Measurements from ENCODE around the gene DRAM2.

The DRAM2 gene

DNA sequence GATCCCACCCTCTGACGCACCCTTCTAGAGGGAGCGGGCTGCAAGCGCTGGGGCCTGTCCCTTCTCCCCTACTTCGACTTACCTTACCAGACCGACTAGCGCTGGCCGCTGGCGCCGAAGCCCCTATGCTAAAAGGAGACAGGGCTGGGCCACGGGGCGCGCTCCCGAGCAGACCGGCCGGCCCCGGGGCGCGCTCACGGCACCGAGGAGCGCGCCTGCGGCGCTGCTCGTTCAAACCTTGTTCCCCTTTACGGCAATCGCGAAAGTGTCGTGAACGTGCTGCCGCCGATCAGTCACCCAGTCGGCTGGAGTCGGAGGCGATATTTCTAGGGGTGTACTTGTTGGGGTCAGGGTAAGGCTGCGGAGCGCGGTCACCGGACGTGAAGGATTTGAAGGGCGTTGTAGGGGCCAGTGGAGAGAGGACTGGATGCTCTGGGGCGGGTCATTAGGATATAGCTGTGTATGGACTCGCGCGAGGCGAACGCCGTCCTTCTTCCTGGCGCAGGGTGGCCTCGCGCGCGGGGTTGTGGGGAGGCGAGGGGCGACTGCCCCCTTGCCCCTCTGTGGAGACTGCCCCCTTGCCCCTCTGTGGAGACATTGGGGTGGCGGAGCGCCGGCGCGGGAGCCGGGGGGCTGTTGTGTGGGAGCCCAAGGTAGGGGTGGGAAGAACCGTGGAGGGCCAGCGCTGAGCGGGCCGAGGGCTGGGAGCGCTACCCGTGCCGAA is at the start of gene DRAM2, which contains the start of gene CEPT1:
TSS of gene DRAM2 (minus strand) at position 138 of the 724 bp plus-strand sequence. CDS start 8,539 bp downstream, outside the sequence.
TSS of gene CEPT1 (plus strand) at position 268 of the 724 bp plus-strand sequence. CDS start 7,492 bp downstream, outside the sequence.
- DNase-seq: peak; percentile 90

DNA sequence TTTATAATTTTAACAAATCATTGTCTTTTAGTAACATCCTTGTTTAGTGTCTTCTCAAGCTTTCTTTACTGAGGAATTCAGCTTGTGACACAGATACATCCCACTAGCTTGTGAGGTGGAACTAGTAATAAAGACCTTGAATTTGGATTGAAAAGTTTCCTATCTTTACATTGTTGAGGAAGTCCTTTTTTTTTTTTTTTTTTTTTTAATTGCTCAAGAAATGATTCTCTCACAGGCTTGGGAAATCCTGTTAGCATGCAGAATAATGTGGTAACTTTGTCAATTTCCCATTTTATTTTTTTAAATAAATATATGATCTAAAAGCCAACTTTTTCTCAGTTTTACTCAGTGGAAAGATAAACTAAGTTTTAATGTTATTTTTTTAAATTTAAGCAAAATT is 44.8 kb upstream of the DRAM2 start:
- no peak for DNase-seq

DNA sequence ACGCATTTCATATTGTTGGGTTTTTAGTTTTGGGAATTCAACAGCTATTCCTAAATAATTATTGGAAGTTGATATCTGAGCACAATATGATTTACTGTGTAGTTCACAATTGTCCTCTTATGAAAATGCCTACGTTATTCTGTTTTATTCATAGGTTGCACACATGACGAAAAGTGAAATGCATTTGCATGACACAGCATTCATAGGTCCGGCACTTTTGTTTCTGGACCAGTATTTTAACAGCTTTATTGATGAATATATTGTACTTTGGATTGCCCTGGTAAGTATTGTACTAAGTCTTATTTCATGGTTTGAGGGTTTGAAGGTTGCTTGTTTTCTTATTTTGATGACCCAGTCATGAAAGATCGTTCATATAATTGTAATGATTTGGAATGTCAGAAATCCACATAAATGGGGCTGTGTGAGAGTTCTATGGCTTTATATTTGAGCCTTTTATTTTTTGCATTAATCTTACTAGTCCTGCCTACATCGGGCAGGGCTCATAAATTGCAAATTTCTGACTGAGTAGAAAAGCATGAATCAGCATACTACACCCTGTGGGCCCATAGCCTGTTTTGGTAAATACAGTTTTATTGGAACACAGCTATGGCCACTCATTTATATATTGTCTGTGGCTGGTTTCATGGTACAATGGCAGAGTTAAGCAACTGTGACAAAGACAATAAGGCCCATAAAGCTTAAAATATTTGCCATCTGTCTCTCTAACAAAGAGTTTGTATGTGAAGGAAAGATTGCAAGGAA is 43.6 kb upstream of the DRAM2 start:
- no peak for DNase-seq

DNA sequence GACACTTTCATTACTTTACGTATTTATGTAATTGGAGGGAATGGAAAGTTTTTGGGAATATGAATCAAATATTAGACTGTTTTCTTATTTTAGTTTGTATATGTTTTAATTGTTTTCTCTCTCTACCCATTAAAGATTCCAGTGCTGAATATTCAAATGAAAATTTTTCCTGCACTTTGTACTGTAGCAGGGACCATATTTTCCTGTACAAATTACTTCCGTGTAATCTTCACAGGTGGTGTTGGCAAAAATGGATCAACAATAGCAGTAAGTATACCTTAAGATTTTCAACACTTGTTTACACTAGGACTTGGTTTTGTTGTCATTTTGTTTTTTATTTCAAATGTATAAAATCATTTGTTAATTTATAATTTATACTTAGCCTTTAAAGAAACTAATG is 42.2 kb upstream of the DRAM2 start:
- no peak for DNase-seq

DNA sequence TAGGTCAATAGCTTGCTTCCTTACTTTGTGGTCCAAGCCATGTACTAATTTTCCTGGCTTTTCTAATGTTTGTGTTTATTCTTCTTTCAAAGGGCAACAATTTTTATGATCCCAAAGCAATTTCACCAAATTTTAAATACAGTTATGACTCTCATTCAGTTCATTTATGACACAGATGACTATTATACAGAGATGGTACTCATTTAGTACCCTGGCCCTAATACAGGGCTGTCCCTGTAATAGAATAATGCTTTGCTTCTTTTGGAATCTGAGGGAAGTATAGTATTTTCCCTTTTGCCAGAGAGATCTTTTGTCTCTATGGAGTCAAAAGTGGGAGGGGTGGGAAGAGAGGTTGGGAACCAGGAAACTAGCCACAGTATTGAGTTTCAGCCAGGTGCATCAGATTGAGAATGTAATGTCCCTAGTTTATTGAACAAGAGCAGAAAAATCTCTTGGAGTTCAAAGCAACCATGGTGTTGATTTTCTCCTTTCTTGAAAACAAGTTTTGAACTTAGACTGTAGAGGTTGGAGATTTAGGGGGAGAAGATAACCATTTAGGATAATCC is 40.2 kb upstream of the DRAM2 start:
- DNase-seq: no peak

DNA sequence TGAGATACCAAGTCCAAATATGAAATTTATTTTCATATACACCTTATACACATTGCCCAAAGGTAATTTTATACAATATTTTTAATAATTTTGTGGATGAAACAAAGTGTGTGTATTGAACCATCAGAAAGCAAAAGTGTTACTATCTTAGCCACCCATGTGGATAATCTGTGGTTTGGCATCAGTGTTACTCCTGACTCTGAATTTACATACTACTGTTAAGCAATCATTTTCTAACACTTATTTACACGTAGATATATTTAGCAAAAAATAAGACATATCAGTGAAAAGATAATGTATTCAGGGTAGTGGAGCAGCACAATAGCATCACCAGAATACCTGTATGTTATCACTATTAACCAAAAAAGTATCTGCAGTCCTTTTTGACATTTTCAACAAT is 36.8 kb upstream of the DRAM2 start:
- no peak for DNase-seq

DNA sequence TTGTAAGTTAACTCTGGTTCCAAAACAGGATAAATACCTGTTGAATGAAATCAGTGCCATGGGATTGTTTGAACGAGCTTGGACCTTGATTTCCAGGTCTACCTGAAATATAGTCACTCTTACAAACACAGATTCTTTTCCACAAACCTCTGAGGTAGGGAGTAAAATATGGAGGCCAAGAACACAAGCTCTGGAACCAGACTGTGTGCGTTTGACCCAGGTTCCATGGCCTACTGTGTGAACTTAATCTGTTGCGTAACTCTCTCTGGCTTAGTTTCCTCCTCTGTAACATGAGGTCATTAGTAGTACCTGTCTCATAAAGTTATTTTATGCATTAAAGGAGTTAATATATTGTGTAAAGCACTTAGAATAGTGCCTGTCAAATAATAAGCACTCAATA is 35.5 kb upstream of the DRAM2 start:
- DNase-seq: no peak

DNA sequence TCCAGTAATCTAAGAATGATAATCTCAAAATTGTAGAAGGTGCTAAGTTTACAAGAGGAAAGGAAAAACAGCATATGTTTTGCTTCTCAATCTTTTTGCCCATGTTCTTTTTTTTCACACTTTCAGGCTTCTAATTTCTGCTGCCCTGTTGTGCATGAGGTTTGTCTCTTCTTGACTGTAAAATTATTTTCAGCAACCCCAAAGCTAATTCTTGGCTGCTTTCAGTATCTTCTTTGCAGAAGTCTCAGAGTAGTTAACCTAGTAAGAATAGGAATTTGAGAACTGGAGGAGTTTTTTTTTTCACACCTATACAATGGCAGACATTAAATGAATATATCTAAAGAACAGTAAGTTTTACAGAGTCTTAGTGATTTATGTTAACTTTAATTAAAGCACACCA is 34.2 kb upstream of the DRAM2 start:
- no peak for DNase-seq

DNA sequence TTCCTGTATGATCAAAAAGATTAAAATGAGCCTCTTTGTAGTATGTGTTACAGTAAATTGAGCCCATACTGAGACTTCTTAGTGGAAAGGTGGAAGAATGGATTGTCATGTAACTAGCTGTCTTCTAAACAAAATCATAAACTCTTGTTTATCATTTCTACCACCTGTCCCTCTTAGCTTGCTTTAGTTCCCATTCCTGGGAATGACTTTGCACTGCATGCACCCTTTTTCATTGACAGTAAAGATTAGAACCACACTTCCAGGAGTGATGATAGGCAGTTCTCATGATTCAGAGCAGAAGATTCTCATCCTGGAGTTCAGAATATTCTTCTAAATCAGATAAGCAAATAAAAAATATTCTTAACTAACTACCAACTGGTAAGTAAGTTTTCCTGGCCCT is 32.6 kb upstream of the DRAM2 start:
- no peak for DNase-seq

DNA sequence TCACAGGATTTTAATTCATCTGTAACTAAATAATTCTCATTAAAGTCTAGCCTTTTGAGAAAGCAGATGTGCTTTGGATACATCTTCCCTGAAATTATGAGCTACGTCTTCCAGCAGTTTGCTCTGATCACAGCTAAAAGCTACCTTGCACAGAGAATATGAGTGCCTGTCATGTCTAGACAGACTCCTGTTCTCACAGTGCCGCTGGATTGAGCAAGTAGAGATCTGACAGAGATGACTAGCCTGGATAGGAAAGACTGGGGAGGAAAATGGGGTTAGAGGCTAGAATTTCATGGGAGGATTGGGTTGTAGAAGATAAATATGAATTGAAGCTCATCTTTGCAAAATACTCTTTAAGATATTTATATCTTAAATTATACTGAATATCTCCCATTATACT is 24.3 kb upstream of the DRAM2 start:
- DNase-seq: no peak

DNA sequence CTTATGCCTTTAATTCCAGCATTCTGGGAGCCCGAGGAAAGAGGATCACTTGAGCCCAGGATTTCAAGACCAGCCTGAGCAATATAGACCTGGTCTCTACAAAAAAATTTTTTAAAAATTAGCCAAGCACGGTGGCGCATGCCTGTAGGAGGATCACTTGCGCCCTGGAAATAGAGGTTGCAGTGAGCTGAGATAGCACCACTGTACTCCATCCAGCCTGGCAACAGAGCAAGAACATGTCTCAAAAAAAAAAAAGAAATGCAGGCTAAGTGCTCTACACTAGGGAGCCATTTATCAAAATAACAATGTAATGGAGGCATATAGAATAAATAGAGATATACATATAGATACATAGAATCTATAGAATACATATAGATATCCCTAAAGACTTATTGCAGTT is 23.5 kb upstream of the DRAM2 start:
- no peak for DNase-seq

DNA sequence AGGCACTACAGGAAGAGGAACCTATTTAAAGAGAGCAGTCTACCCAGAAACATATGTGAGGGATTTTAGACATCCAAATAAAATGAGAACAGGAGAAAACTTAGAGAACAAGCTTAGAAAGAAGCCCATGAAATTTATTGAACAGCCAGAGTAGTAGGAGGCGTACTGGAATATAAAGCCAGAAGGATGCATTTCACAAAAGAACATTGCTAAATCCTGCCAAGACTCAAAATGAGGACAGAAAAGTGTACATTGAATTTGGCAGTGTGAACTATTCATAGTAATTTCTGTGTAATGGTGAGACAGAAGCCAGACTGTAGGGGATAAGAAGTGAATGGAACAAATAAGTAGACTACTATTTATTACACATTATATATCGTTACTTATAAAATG is 22.6 kb upstream of the DRAM2 start:
- DNase-seq: no peak

DNA sequence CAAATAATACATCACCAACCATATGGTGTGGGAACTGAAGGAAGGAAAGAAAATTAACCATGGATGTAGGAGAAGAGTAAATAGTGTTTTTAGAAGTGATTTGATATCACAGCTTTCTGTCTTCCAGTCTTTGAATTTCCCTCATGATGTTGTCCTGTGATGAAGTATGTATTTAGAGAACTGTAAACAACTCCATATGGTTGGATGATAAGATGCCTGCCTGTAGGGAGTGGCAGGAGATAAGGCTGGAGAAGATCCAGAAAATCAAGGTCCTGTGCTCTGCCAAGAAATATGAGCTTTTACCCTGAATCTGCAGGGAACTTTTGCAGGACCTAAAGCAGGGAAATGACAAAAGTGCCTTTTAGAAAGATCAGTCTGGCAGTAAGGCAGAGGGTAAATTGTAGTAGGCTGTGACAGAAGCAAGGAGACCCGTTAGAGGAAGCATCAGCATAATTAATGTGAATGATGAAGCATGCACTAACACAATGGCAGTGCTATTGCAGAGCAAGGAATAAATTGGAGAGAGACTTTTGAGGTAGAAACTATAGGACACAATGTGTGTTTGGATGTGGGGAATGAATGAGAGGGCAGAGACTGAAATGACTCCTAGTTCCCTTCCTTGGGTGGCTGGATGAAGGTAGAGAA is 22.1 kb upstream of the DRAM2 start:
- no peak for DNase-seq

DNA sequence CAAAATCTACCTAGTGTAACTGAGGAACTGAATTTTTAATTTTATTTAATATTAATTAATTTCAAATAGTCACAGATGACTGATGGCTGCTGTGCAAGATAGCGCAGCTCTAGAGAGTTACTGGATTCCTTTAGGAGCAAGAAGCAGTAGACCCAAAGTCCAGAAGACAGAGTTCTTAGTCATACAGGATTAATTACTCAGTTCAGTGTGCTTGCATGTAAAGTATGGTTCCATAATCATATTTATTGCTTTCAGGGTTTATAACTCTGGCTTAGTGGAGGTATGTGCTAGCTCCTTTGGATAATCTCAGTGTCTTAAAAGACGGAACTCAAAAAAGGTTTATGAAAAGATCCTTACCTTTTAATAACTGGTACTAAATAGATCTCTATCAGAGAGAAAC is 17.5 kb upstream of the DRAM2 start:
- no peak for DNase-seq

DNA sequence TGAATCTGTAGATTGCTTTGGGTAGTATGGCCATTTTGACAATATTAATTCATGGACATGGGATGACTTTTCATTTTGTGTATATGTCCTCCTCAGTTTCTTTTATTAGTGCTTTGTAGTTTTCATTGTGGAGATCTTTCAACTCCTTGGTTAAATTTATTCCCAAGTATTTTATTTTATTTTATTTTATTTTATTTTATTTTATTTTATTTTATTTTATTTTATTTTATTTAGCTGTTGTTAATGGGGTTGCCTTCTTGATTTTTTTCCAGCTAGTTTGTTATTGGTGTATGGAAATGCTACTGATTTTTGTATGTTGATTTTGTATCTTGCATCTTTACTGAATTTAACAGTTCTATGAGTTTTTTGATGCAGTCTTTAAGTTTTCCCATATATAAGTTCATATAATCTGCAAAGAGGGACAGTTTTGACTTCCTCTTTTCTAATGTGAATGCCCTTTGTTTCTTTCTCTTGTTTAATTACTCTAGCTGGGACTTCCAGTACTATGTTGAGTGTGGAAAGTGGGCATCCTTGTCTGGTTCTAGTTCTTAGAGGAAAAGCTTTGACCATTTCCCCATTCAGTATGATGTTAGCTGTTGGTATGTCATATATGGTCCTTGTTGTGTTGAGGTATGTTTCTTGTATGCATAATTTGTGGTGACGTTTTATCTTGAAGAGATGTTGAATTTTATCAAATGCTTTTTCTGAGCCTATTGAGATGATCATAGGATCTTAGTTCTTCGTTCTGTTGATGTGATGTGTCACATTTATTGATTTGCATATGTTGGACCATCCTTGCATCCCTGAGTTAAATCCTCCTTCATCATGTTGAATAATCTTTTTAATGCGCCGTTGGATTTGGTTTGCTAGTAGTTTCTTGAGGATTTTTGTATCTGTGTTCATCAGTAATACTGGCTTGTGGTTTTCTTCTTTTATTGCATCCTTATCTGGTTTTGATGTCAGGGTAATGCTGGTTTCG is 14.4 kb upstream of the DRAM2 start:
- no peak for DNase-seq

DNA sequence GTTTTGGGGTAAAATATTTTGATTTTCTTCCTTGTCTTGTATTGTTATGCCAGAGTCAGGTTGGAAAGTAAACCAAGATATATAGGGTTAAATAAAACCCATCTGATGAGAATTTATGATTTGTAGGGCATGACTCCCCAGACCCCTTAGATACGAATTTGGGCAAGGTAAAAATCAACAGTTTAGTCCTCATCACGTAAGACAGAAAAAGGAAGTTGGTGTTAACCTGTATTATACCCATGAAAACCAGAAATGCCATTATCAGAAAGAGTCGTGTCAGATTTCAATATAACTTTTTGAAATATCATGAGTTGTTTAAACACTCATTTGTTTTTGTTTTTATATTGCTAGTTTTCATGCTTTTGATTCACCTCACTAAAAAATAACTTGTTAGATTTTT is 11.9 kb upstream of the DRAM2 start:
- no peak for DNase-seq

DNA sequence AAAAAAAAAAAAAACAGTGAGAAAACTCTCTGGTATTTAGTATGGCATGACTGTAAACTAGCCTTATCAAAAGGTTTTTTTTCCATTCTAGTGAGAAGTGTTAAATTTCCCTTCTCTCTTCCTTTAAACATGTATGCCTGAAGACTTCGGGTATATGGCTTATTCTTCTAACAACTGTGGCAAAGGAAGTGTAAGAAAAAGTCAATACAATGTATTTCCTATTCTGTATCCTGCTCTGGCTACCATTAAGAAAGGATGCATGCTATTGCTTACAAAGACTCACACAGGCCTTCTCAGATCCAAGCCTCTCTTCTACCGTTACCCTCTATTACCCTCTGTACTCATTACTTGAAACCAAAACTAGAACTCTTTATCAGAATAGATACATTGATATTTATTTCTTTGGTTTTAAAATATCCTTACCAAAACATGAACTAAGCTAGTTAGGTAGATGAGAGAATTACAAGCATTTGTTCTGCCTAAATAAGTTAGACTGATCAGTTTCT is 8.5 kb upstream of the DRAM2 start:
- DNase-seq: no peak

DNA sequence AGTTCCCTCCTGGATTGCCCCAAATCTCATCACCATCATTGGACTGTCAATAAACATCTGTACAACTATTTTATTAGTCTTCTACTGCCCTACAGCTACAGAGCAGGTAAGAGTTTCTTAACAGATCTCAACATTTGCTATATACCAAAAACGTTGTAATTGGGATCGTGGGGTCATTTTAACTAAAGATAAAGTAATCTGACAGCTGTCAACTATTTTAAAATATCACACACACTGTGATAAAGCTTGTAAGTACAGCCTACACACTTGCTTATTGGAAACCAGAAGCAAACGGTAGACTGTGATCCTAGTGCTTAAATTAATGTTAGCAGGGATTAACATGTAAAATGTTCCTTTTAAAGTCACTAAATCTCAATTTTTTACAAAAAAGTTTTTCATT is 8.1 kb upstream of the DRAM2 start:
- no peak for DNase-seq

DNA sequence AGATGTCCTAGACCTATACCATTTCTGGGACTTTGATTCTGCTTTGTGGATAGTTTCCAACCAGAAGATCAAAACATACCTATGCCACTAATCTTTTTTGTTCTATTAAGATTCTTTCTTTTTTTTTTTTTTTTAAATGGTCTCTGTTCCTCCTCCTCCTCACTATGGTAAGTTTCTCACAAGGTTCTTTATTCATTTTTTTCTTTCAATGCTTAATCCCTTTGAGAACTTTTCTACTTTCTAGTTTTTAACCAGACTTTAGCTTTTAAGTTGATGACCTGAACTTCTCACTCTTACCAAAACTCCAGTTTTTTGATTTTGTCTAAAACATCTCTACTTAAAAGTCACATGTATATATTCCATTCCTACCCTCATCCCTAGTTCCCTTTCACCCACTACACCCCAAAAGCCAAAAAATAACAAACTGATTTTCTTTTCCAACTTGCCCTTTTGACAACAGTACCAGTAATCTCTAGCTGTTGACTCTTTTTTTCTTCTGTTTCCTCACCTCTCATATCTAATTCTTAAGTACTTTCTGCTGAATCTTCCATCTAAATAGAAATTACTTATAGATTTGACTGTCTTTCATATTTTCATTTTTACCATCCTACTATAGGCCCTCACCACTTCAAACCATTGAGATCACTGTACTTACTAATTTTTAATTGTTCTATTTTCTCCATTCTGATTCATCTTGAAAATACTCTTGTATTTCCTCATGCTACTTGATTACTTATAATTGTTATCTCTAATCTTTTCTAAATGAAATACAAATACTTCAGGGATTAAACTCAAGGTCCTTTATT is 6.3 kb upstream of the DRAM2 start:
- DNase-seq: no peak

DNA sequence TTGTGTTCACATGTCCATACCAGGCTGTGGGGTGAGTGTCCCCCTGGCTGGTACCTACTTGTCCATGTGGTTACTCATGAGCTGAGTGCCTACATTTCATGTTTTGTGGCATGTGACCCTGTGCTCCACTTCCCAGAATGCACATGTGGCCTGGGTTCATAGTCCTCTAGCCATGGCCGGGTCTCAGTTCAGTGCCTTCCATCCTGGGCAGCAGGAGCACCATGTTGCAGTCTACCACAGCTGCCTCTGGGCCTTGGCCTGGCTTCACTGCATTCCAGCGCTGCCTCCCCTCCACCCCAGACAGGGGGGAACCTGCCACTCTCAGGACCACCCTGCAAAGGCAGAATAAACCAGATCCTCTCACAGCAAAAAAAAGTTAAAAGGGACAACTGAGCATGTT is 5.6 kb upstream of the DRAM2 start:
- no peak for DNase-seq

DNA sequence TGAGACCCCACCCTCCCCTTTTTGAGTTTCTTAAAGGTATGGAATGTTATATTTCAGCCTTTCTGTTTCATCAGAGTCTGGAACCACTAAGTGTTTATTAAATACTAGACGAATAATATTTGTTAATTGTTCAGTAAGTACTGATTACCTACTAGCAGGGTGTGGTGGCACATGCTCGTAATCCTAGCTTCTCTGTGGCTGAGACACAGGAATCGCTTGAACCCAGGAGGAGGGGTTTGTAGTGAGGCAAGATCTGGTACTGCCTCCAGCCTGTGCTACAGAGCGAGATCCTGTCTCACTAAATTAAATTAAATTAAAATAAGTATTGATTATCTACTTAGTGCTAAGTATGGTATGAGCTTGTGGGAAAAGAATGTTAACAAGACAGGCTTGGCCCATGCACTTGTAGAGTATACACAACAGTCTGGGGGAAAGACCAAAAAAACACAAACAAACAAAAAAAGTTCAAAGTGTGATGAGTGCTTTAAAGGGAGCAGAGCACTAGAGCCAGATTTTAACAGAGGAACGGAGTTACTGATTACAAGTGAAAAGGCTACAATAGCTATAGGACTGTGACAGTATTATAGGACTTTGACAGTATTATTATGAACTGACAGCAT is 2.6 kb upstream of the DRAM2 start:
- DNase-seq: no peak
